ENCODE data around the gene MAF.
A peak's percentile ranks its signal among the peaks of the same experiment; 100 is the strongest.

The MAF gene

GRCh38 chr16:79593754-79594153 is 6.8 kb downstream of the MAF start:
- no peak overlapping the region for H3K27ac ChIP-seq
- H3K36me3 ChIP-seq (replicated peaks) = no peaks in the 10 kb centered on the region
- no peak overlapping the region for H3K4me3 ChIP-seq (ENCODE audit: low read depth, low read length)
- no peak for DNase-seq
- no peak for TF ChIP-seq CTCF (IDR thresholded peaks at IDR 0.05; ENCODE audit: low read depth, low read length, missing control alignments)
- in situ Hi-C loops (cut with HindIII; ENCODE audit: low pct_ligation_motif_present, low sequenced_read_pairs) = no loop called here
- H3K27me3 ChIP-seq (replicated peaks) = peaks cover 2% of the 10 kb centered on the region

GRCh38 chr16:79593074-79593531 is 7.4 kb downstream of the MAF start:
- no peak for DNase-seq
- in situ Hi-C loops (cut with HindIII; ENCODE audit: low pct_ligation_motif_present, low sequenced_read_pairs) = no loop called here
- Histone ChIP-seq H3K4me3 (ENCODE audit: low read depth, low read length) (no peak overlapping the region), H3K27me3 (replicated peaks) (peaks cover 2% of the 10 kb centered on the region), H3K27ac (no peak overlapping the region), H3K36me3 (replicated peaks) (no peaks in the 10 kb centered on the region)
- TF ChIP-seq CTCF (IDR thresholded peaks at IDR 0.05; ENCODE audit: low read depth, low read length, missing control alignments) = no peak

GRCh38 chr16:79592186-79592585 is 8.4 kb downstream of the MAF start:
- H3K27ac ChIP-seq = no peak overlapping the region
- H3K27me3 ChIP-seq (replicated peaks) = peaks cover 2% of the 10 kb centered on the region
- no peaks in the 10 kb centered on the region for H3K36me3 ChIP-seq (replicated peaks)
- no peak for TF ChIP-seq CTCF (IDR thresholded peaks at IDR 0.05; ENCODE audit: low read depth, low read length, missing control alignments)
- H3K4me3 ChIP-seq (ENCODE audit: low read depth, low read length) = no peak overlapping the region
- no peak for DNase-seq
- in situ Hi-C loops (cut with HindIII; ENCODE audit: low pct_ligation_motif_present, low sequenced_read_pairs) = no loop called here

- no peak overlapping the region for H3K27ac ChIP-seq
- TF ChIP-seq CTCF (IDR thresholded peaks at IDR 0.05; ENCODE audit: low read depth, low read length, missing control alignments) = no peak
- no peak for DNase-seq
- H3K27me3 ChIP-seq (replicated peaks) = peaks cover 2% of the 10 kb centered on the region
- H3K4me3 ChIP-seq (ENCODE audit: low read depth, low read length) = peak overlapping the region; percentile 46
- in situ Hi-C loops (cut with HindIII; ENCODE audit: low pct_ligation_motif_present, low sequenced_read_pairs) = no loop called here
- H3K36me3 ChIP-seq (replicated peaks) = no peaks in the 10 kb centered on the region
These were observed 10.9 kb downstream of the MAF start for GRCh38 chr16:79589601-79590102.

- no peak overlapping the region for H3K4me3 ChIP-seq (ENCODE audit: low read depth, low read length)
- peaks cover 2% of the 10 kb centered on the region for H3K27me3 ChIP-seq (replicated peaks)
- H3K36me3 ChIP-seq (replicated peaks) = no peaks in the 10 kb centered on the region
- TF ChIP-seq CTCF (IDR thresholded peaks at IDR 0.05; ENCODE audit: low read depth, low read length, missing control alignments) = no peak
- in situ Hi-C loops (cut with HindIII; ENCODE audit: low pct_ligation_motif_present, low sequenced_read_pairs) = no loop called here
- H3K27ac ChIP-seq = no peak overlapping the region
- DNase-seq = no peak
These were observed 12.6 kb downstream of the MAF start for GRCh38 chr16:79587897-79588296.

GRCh38 chr16:79587296-79587695 is 13.2 kb downstream of the MAF start:
- in situ Hi-C loops (cut with HindIII; ENCODE audit: low pct_ligation_motif_present, low sequenced_read_pairs) = no loop called here
- H3K27ac ChIP-seq = no peak overlapping the region
- peaks cover 2% of the 10 kb centered on the region for H3K27me3 ChIP-seq (replicated peaks)
- TF ChIP-seq CTCF (IDR thresholded peaks at IDR 0.05; ENCODE audit: low read depth, low read length, missing control alignments) = no peak
- no peaks in the 10 kb centered on the region for H3K36me3 ChIP-seq (replicated peaks)
- H3K4me3 ChIP-seq (ENCODE audit: low read depth, low read length) = no peak overlapping the region
- no peak for DNase-seq

Data from brain microvascular endothelial cell (primary cell).